CD4-positive, alpha-beta T cell treated with Interleukin-12 subunit alpha and Interleukin-12 subunit beta, for 1 hour (primary cell): Measurements from ENCODE around the gene LORICRIN.
A peak's percentile ranks its signal among the peaks of the same experiment; 100 is the strongest.

Experiments used
- DNase-seq: peaks from one replicate; pipeline ENCODE4 v3.0.0-alpha.2; 2020

LORICRIN gene

DNA sequence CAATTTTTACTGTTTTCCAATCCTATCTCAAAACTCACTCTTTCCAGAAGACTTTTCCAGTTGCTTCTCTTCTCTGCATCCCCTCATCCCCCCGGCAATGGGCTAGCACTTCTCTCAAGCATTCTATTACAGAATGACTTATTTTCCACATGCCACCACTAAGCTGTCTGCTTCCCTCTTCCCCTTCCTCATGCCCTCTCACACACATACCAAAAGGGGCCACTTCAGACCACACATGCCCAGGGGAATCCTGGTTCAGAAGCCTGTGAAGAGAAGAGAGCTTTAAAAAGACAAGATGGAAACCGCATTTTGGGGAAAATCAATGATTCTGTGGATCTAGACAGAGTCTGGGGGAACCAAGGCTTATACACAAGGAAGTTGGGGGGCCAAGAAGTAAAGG is 8.4 kb upstream of the LORICRIN start:
- no peak for DNase-seq

DNA sequence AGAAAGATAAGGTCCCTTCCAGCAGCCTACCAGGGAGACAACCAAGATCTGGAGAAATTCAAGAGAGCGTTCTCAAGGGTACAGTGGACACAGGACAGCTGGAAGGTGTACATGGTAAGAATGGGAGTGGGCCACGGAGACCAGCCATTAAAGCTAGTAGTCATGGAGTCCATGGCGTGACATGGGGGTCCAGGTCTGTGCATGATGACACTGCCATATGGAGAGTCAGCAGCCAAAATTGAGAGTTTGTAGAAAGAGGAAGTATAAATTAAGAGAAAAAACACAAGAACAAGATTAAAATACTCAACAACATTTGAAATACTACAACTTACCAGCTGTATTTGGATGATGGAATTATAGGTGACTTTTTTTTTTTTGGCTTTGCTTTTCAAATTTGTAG is 7.9 kb upstream of the LORICRIN start:
- no peak for DNase-seq

DNA sequence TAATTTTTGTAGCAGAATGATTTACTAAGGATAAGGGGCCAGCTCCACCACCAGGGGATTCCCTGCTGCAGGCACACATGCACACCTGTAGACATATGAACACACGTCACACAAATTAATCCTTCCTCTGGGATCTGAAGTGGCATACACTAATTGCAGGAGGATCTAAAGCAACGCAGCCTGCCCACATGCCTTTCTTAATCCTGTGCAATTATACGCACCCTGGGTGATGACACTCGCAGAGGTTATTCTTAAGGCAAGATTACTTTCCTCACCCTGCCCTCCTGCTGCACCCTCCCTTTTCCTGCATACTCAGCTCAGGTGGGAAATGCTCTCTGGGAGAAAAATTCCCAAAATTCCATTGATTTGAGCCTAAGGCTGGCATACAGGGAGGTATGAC is 7.5 kb upstream of the LORICRIN start:
- no peak for DNase-seq

DNA sequence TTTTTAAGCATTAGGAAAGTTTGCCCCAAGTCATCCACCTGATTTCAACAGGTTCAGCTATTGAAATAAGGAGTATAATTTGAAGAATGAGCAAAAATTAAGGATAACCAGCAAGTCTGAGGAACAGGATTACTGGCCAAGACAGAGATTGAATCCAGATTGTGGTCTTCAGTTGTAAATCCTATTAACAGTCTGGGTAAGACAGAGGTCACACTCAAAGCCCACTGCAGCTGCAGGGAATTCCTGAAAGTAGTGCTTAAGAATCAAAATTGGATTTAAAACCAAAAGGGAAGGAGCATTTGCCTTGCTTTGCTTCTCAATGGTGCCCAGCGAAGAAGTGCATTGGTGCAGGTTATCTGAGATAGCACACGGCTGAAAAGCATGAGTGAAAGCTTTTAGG is 6.4 kb upstream of the LORICRIN start:
- no peak for DNase-seq

DNA sequence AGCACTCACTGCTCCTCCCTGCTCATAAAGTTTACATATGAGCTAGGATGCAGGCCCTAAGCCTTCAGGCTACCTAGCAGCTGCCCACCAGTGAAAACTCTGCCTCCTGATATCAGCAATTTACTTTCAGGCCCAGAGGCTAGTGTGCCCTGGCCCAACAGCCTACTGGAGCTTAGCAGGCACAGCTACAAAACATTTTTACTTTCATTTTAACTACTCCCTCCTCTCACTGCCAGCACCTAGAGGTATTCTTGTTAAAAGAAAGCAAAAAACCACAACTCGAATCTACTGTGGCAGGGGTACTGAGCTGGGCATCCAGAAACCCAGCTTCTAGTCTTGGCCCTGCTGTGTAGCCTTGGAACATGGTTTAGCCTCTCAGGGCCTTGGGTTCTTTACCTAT is 5.8 kb upstream of the LORICRIN start:
- no peak for DNase-seq

DNA sequence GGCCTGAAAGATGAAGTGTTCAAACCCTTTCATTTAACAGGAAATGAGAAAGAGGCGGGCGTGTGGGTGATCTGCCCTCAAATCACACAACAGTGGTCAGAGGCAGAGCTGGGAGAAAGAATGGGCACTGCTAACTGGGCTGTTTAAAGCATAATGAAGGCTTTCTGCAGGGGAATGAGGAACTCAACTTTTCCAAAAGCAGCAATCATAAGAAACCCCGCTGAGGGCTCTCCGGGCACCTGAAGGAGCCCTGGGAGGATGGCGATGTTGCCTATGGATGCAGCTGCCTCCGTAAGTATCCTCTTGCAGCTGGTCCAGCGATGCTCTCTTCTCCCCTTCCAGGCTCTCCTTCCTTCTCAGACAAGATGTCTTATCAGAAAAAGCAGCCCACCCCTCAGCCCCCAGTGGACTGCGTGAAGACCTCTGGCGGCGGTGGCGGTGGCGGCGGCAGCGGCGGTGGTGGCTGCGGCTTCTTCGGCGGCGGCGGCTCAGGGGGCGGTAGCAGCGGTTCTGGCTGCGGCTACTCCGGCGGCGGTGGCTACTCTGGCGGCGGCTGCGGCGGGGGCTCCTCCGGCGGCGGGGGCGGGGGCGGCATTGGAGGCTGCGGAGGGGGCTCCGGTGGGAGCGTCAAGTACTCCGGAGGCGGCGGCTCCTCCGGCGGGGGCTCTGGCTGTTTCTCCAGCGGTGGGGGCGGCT is 1.2 kb downstream of the LORICRIN start:
- DNase-seq, result peak; percentile 19

DNA sequence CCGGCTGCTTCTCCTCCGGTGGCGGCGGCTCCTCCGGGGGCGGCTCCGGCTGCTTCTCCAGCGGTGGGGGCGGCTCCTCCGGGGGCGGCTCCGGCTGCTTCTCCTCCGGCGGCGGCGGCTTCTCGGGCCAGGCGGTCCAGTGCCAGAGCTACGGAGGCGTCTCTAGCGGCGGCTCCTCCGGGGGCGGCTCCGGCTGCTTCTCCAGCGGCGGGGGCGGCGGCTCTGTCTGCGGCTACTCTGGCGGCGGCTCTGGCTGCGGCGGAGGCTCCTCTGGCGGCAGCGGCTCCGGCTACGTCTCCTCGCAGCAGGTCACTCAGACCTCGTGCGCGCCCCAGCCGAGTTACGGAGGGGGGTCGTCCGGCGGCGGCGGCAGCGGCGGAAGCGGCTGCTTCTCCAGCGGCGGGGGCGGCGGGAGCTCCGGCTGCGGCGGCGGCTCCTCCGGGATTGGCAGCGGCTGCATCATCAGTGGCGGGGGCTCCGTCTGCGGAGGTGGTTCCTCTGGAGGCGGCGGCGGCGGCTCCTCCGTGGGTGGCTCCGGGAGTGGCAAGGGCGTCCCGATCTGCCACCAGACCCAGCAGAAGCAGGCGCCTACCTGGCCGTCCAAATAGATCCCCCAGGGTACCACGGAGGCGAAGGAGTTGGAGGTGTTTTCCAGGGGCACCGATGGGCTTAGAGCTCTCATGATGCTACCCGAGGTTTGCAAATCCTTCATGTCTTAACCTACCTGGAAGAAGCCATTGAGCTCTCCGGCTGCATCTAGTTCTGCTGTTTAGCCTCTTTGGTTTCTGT is 2.0 kb downstream of the LORICRIN start:
- DNase-seq, result peak; percentile 33

DNA sequence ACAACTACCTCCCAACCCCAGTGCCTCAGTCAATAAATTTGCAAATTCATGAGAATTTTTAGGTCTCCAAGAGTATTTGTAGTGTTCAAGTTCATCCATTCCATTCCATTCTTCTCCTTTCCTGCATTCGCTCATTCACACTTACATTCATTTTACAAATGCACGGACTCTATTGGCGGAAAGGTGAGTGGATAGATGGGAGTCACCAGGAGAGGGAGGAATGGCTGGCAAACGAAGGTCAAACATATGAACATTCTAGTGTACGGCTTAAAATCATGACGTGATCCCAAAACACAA is 2.5 kb downstream of the LORICRIN start:
- DNase-seq, result no peak

DNA sequence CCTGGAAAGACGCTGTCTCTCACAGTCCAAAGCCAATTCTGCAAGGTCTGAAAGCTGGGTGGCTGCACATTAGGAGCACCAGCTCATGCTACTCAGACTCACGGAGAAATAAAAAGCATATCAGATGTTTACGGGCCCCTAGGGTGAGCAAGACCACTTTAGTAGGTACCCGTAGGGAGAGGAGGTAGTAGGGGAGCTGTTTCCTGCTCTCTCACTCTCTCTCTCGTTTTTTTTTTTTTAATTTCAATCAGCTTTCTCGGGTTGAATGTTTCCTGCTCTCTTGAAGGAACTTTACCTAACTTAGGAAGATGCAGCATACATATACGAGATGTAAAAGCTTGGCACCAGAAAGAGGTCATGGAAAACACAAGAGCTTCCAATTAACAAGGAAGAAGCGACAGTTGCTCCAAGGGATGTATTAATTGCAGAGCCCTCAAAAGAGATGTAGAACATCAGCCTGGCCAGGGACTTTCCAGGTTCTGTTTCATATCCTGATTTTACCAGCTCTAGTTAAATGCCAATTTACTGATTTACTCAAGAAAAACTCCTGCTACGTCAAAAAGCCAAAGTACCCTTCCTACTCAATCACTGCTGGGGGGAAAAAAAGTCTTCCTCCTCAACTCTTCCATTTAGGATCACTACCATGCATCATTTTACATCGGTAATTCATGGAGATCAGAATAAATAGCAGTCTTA is 3.1 kb downstream of the LORICRIN start:
- no peak for DNase-seq

DNA sequence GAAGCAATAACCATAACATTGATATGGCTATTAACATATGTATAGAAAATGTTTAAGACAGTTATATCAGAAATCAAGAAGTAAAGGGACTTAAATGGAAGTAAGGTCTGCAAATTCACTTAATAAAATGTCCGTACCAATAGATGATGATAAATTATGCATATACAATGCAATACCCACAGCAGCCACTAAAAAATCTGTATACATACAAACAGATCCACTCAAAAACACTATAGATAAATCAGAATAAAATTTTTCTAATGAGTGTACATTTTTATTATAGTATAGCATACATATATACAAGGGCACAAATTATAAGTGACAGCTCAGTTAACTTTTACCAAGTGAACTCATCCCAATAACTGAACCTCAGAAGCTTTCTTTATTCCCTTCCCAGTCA is 6.0 kb downstream of the LORICRIN start:
- DNase-seq, result no peak

DNA sequence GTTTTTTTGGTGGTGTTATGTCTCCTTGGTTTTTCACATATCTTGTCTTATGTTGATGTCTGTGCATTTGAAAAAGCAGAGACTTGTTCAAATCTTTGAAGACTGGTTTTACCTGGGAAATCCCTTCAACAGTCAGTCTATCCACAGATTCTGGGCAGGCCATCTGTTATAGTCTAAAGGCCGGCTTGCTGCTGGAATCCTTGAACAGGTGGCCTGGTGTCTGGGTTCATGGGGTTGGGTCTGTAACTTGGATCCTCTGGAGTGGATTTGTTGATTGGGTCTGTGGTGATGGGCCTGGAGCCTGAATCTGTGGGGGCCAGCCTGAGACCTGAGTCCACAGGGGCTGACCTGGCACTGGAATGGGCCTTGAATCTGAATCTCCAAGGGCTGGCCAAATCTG is 12.2 kb downstream of the LORICRIN start:
- no peak for DNase-seq

DNA sequence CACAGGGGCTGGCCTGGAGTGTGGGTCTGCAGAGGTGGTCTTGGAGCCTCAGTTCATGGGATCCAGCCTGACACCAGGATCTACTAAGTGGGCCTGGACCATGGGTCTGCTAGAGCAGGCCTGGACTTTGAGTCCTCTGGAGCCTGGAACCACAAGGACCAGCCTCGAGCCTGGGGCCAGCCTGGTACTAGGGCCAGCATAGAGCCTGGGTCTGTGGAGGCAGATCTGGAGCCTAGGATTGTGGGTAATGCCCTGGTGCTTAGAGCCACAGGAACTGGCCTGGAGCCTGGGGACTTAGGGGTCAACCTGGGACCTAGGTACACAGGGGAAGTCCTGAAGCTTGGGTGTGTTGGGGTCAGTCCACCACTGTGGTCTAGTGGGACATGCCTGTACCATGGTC is 12.7 kb downstream of the LORICRIN start:
- DNase-seq, result no peak

DNA sequence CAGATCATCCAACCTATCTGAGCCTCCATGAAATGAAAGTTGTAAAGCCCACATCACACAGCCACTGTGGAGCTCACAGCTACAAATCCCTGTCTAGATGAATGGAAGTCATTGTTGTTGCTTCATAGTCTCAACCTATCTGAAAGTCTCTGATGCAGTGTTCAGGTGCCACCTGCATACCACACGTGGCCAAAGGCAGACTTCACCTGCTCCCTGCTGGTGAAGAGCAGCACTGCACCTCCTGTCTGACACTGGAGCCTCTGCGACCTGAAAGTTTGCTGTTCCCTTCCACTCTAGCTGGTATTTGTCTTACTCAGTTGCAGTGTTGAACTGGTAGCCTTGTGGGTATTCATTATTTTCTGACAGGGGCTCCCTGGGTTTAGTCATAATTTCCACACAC is 18.4 kb downstream of the LORICRIN start:
- DNase-seq, result peak; percentile 41

DNA sequence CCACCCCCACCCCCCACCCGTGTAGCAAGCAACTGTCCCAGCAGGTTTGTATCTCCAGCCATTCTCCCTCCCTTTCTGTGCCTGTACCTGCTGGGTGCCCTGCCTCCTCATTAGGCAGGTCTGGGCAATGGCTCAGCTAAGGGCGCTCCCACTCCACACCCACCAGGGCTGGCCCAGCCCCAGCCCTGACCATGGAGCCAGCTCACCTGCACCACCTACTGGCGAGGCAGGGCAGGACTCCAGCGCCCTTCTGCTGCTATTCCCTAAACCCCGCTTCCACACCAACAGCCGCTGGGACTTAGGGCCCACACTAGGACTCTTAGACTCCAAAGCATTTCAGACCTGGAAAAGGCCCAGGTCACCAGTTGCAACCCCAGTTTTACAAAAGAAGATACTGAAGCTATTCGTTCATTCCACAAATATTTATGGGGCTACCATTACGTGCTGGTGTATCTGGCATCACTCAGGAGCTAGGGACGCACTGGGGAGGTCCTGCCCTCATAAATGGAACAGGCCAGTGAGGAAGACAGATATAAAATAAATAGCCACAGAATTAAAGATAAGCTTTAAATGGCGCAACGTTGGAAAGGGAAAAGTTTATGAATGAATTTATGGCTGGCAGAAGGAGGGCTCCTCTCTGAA is 29.3 kb downstream of the LORICRIN start:
- DNase-seq, result no peak

DNA sequence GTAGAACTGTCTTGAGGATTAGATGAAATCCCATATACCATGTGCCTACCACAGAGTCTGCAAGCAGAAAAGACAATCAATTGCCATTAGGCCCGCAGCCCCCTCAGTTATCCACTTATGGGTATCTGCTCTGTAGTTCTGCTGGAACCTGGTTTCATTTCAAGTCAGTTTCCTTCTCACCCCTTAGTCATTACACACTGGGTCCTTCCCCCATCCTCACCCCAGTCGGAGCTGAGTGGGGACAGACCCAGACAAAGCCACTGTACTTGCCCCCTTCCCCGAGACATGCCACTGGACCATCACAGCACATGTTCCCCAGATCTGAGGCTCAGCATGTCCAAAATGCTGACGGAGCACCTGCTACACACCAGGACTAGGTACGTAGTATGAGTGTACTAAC is 32.0 kb downstream of the LORICRIN start:
- no peak for DNase-seq

DNA sequence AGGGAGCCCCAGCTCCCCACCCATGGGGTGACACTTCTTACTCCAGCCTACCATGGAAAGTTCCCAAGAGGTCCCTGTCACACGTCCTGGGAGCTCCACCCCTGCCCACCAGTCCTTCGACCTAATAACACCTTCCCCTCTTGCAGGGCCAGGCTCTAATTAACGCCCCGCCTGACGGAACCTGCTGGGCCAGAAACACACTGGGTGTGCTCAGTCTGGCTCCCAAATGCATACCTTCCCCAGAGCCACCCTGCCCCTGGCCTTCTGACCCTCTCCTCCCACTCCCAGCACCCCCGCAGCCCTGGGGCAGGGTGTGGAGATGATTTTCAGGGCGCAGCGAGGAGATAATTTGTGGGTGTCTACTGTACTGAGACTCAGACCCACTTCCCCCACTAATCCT is 32.7 kb downstream of the LORICRIN start:
- no peak for DNase-seq

DNA sequence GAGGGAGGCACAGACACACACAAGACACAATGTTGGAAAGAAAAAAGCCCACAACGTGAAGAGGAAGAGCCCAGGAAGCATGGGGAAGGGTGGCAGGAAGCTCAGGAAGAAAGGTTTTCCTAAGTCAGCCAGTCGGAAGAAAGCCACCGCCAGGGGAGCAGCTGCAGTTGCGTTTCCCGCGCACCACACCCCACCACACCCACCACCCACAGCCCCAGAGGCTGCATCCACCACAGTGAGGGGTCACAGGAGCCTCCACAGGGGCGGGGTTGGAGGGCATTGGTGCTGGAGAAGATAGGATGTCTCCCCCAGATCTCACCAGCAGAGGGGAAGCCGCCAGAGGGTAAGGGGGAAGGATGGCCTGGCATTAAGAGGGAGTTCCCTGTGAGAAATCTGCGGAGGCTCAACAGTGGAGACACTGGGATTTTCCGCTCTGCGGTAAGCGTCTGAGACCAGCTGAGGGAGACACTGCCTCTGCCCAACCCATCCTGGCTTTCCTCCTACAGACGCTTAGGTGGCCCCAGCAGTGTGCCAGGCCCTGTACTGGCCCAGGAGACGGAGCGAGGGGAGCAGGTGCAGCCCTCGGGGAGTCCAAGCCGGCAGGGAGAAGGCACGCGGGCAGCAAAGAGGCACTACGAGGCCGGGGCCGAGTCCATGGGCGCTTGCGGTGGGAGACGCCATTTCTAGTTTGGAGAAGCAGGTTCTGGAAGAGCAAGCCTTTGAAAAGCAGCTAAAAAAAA is 33.4 kb downstream of the LORICRIN start:
- no peak for DNase-seq

DNA sequence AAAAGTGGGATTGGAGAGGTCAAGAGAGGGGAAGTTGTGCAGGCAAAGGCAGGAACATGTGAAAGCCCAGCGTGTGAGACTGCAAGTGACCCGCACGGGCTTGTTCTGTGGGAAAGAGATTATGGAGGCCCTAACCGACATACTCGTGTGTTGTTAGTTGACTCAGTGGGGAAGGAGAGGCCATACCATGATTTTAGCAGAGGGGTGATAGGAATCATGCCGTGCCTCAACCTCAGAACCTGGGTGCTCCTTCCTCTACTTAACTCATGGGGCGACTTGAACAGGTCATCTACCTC is 33.9 kb downstream of the LORICRIN start:
- DNase-seq, result no peak

DNA sequence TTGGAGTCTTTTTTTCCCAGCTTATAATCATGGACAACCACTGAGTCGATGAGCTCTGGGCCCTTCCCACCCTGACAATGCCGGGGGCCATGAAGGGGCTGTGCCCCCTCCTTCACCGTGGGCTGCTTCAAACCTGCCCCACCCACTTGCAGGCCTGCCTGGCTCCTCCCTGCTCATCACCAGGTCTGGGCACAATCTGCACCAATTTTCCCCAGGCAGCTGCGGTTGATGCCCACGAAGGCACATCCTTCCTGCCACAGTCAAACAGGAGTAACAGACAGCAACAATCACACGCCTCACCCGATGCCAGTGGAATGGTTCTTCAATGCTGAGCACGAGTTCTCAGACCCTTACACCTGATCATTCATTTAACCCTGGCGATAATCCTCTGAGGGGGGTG is 34.4 kb downstream of the LORICRIN start:
- peak; percentile 16 for DNase-seq

DNA sequence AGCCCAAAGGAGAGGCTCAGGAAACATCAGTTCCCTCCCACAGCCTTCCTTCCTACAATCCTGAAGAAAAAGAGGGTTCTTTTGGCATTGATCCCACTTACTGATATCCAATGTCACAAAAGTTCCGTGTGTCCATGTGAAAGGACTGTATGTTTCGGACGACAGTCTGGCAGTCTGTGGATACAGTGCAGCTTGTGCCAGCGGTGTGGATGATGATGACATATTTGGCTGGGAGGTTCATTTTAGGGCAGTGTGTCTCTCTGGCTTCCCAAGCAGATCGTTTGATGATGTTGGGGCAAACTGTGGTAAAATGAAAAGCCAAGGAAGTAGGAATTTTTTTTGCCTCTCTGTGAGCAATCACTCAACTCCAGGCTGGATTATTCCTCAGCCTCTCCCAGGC is 42.8 kb downstream of the LORICRIN start:
- no peak for DNase-seq

DNA sequence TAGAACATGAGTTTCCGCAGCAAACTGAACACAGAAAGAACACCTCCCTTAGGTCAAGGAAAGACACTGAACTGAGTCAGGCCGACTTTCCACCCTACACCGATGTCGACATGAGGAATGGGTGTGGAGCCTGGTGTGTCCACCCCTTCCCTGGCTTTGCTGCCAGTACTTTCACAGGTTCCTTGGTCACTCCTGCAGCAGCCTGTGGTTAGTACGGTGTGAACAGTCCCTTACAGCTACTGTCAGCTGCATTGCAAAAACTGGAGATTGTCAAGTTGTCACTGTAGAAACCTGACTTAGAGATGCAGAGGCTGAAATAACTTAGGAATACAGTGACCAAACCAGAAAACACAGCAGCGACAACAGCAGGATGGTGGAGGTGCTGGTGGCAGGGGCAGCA is 46.2 kb downstream of the LORICRIN start:
- no peak for DNase-seq

DNA sequence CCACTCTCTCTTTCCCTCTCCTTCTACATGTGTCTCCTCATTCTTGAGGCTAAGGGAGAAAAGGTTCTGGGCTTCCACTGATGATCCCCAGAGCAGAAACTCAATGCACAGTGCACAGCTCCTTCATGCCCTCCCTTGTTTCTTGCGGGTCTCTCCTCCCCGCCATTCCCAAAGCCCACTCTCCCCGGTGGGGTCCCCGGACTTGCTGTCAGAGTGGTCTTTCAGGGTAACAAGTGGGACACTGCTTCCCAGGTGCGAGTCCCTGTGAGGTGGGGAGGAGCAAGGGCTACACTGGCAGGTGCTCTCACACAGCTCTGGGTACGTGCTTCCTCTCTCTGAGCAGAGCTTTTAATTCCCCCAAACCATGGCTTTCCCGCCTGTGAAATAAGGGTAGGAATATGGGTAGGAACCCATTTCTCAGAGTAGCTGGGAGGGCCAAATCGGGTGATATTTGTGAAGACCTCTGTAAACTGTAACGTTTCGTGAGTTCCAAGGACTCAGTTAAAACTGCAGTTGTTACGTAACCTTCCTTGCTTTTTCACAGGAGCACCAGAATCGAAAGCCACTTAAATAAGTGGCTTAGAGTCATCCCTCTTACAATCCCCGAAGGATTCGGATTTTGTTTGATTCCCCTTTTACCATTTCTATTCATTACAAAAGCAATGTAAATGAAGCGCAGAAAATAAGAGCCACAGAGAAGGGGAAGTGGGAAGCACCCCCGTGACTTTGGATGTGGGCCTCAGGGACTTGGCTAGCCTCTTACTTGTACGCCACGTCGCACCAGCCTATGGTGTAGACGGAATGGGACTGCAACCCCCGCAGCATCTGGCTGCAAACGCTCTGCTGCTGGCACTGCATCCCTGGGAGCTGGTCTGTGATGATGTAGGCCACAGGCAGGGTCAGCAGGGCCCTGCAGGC is 47.1 kb downstream of the LORICRIN start:
- DNase-seq, result no peak
